ENCODE data around the gene CHIT1. TPM values are rescaled to one million over a fixed set of nuclear protein-coding genes. Genes with fewer than 3 reads are reported as not detected.

Gene CHIT1
- polyA plus RNA-seq, 1 donor from 2014 or later, result not detected

DNA sequence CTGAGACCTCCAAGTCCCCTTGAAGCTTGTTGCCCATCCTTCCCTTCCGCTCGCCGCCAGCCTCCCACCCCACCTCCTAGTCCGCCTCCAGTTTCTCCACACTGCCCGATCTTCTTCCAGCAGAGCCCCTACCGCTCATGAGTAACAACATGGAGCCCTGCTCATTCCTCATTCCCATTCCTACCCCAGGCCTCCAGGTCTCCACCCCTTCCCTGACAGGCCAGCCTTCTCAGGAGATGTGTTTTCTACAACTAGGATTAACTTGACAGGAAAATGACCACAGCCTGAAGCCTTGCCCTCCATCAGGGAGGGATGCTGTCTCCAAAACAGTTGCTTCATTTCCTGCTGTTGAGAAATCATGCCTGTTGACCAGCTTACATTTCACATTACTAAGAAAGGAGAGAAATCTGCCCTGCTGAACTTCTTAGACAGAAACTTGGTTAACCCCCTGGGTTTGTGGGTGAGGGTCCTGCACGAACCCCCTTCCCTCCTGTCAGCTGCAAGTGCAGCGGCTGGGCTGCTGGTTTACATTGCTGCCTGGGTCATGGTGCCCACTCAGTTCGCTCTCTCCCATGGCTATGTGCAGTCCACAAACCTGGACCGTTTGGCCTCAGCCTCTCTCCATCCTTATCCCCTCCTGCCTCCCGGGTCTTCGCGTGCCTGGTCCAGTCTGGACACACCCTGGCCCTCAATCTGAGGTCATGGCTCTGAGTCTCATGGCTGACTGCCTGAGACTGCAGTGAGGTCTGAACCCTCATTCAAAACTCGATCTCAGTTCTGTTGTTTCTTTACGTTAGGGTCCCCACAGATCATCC lies 26.8 kb downstream of the CHIT1 start:
- H3K9me2 ChIP-seq (ENCODE audit: insufficient read depth, low read length), result no peaks in the 10 kb centered on the region
- H3K9ac ChIP-seq (ENCODE audit: low read length), result no peak overlapping the region
- no peaks in the 10 kb centered on the region for H3K79me2 ChIP-seq (replicated peaks; ENCODE audit: insufficient read depth, low read length)
- H3K4me2 ChIP-seq (ENCODE audit: low read length), result no peak overlapping the region
- H2AFZ ChIP-seq (ENCODE audit: low read depth, low read length), result no peak overlapping the region
- no peaks in the 10 kb centered on the region for H4K20me1 ChIP-seq (ENCODE audit: insufficient read depth)
- H3K4me3 ChIP-seq (ENCODE audit: low read length), result no peak overlapping the region
- H3K27me3 ChIP-seq (ENCODE audit: insufficient read depth, low read depth, low read length), result no peaks in the 10 kb centered on the region
- no peak overlapping the region for H3K27ac ChIP-seq (ENCODE audit: low read length)
- no peaks in the 10 kb centered on the region for H3K36me3 ChIP-seq (ENCODE audit: insufficient read depth, low read length)
- no peaks in the 10 kb centered on the region for H3K9me3 ChIP-seq (ENCODE audit: low read length)
- H3F3A ChIP-seq (ENCODE audit: insufficient read depth, low read length, poor library complexity, severe bottlenecking), result no peaks in the 10 kb centered on the region
- no peak for TF ChIP-seq EZH2 (IDR thresholded peaks at IDR 0.05; ENCODE audit: borderline replicate concordance, insufficient read depth, low read length, poor library complexity, severe bottlenecking)
- no peak for TF ChIP-seq REST (IDR thresholded peaks at IDR 0.05; ENCODE audit: borderline replicate concordance)
- no peak for TF ChIP-seq POLR2AphosphoS5 (IDR thresholded peaks at IDR 0.05)

- Histone ChIP-seq H3K4me2 (ENCODE audit: low read length) (no peak overlapping the region), H3K79me2 (replicated peaks; ENCODE audit: insufficient read depth, low read length) (no peaks in the 10 kb centered on the region), H3K27ac (ENCODE audit: low read length) (no peak overlapping the region), H3K4me3 (ENCODE audit: low read length) (no peak overlapping the region), H3K9me3 (ENCODE audit: low read length) (no peaks in the 10 kb centered on the region), H3K9me2 (ENCODE audit: insufficient read depth, low read length) (no peaks in the 10 kb centered on the region), H4K20me1 (ENCODE audit: insufficient read depth) (no peaks in the 10 kb centered on the region), H3K9ac (ENCODE audit: low read length) (no peak overlapping the region), H2AFZ (ENCODE audit: low read depth, low read length) (no peak overlapping the region), H3K27me3 (ENCODE audit: insufficient read depth, low read depth, low read length) (no peaks in the 10 kb centered on the region), H3K36me3 (ENCODE audit: insufficient read depth, low read length) (no peaks in the 10 kb centered on the region), H3F3A (ENCODE audit: insufficient read depth, low read length, poor library complexity, severe bottlenecking) (no peaks in the 10 kb centered on the region)
- TF ChIP-seq, protein P1, sequence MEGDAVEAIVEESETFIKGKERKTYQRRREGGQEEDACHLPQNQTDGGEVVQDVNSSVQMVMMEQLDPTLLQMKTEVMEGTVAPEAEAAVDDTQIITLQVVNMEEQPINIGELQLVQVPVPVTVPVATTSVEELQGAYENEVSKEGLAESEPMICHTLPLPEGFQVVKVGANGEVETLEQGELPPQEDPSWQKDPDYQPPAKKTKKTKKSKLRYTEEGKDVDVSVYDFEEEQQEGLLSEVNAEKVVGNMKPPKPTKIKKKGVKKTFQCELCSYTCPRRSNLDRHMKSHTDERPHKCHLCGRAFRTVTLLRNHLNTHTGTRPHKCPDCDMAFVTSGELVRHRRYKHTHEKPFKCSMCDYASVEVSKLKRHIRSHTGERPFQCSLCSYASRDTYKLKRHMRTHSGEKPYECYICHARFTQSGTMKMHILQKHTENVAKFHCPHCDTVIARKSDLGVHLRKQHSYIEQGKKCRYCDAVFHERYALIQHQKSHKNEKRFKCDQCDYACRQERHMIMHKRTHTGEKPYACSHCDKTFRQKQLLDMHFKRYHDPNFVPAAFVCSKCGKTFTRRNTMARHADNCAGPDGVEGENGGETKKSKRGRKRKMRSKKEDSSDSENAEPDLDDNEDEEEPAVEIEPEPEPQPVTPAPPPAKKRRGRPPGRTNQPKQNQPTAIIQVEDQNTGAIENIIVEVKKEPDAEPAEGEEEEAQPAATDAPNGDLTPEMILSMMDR (IDR thresholded peaks at IDR 0.05; ENCODE audit: poor library complexity, severe bottlenecking), result no peak
- TF ChIP-seq EP300 (conservative IDR thresholded peaks at IDR 0.05; ENCODE audit: poor library complexity, severe bottlenecking) (no peak), SMC3 (conservative IDR thresholded peaks at IDR 0.05; ENCODE audit: poor library complexity) (no peak), MXI1 (conservative IDR thresholded peaks at IDR 0.05; ENCODE audit: poor library complexity, severe bottlenecking) (no peak), TAF1 (IDR thresholded peaks at IDR 0.05; ENCODE audit: low read depth) (no peak), REST (IDR thresholded peaks at IDR 0.05; ENCODE audit: borderline replicate concordance) (no peak), EZH2 (IDR thresholded peaks at IDR 0.05; ENCODE audit: borderline replicate concordance, insufficient read depth, low read length, poor library complexity, severe bottlenecking) (no peak), POLR2AphosphoS5 (IDR thresholded peaks at IDR 0.05) (no peak), RAD21 (conservative IDR thresholded peaks at IDR 0.05) (no peak)
Observed at GRCh38 chr1:203201516-203202205, 27.8 kb downstream of the CHIT1 start.
